GM23338 (cell line): ENCODE results near the gene GHSR. TPM values are rescaled to one million over a fixed set of nuclear protein-coding genes. Genes with fewer than 3 reads are reported as not detected.
"Not testable (repeated sequence)": the region's sequence is repeated elsewhere in the genome, so short reads cannot be mapped to it uniquely, and the experiment has no call there.

ENCODE experiments used
- ATAC-seq: fragments of 200-7000 bp; cut with Tn5 transposase; 3 replicates; pipeline ENCODE4 v1.9.1; 2020
- DNase-seq: peaks from one replicate; pipeline ENCODE4 v3.0.0-alpha.2; 2015; ENCODE audit warnings: low spot score
- H2AFZ ChIP-seq: fragments of 200-600 bp; sonication (generic); 2 replicates; pipeline ENCODE4 v1.8.0; 2016; ENCODE audit warnings: antibody characterized with exemption, mild to moderate bottlenecking, moderate library complexity
- H3F3A ChIP-seq: fragments of 200-600 bp; sonication (generic); replicated peaks from 2 replicates; pipeline ENCODE4 v1.8.0; 2017; ENCODE audit warnings: antibody characterized with exemption, mixed run types, low read depth
- H3K27ac ChIP-seq: fragments of 200-600 bp; sonication (generic); 2 replicates; pipeline ENCODE4 v1.6.1; 2016; ENCODE audit warnings: low read depth
- H3K27me3 ChIP-seq: fragments of 200-600 bp; sonication (generic); 2 replicates; pipeline ENCODE4 v1.8.0; 2016; ENCODE audit warnings: mild to moderate bottlenecking, mixed run types, moderate library complexity; ENCODE audit not compliant: insufficient read depth
- H3K36me3 ChIP-seq: fragments of 200-600 bp; sonication (generic); 2 replicates; pipeline ENCODE4 v1.8.0; 2016; ENCODE audit warnings: mild to moderate bottlenecking; ENCODE audit not compliant: insufficient read depth
- H3K4me1 ChIP-seq: fragments of 200-600 bp; sonication (generic); 2 replicates; pipeline ENCODE4 v1.8.0; 2016; ENCODE audit warnings: mild to moderate bottlenecking, moderate library complexity; ENCODE audit not compliant: insufficient read depth
- H3K4me2 ChIP-seq: fragments of 200-600 bp; sonication (generic); 2 replicates; pipeline ENCODE4 v1.7.1; 2017; ENCODE audit warnings: mixed run types
- H3K4me3 ChIP-seq: fragments of 200-600 bp; sonication (generic); 2 replicates; pipeline ENCODE4 v1.6.1; 2016; ENCODE audit warnings: mixed run types
- H3K79me2 ChIP-seq: fragments of 200-600 bp; sonication (generic); replicated peaks from 2 replicates; pipeline ENCODE4 v1.8.0; 2017; ENCODE audit warnings: mild to moderate bottlenecking; ENCODE audit not compliant: insufficient read depth
- H3K9me2 ChIP-seq: fragments of 200-600 bp; sonication (generic); 2 replicates; pipeline ENCODE4 v1.8.0; 2017; ENCODE audit not compliant: insufficient read depth
- H4K20me1 ChIP-seq: fragments of 200-600 bp; sonication (generic); replicated peaks from 2 replicates; pipeline ENCODE4 v1.8.0; 2017; ENCODE audit warnings: mild to moderate bottlenecking; ENCODE audit not compliant: insufficient read depth
- H3K27ac Mint-ChIP-seq: 2 replicates; pipeline ENCODE4 v1.8.0; 2020; ENCODE audit warnings: inconsistent platforms, mild to moderate bottlenecking, moderate library complexity, mixed read lengths
- H3K27me3 Mint-ChIP-seq: 3 replicates; pipeline ENCODE4 v1.8.0; 2022; ENCODE audit warnings: low read depth, mild to moderate bottlenecking, moderate library complexity, mixed read lengths, inconsistent platforms; ENCODE audit not compliant: insufficient read depth, poor library complexity
- H3K36me3 Mint-ChIP-seq: 3 replicates; pipeline ENCODE4 v1.8.0; 2021; ENCODE audit warnings: low read depth, mild to moderate bottlenecking, inconsistent platforms, moderate library complexity, mixed read lengths
- H3K4me1 Mint-ChIP-seq: 3 replicates; pipeline ENCODE4 v1.8.0; 2020; ENCODE audit warnings: mild to moderate bottlenecking, inconsistent platforms, mixed read lengths
- H3K4me3 Mint-ChIP-seq: 3 replicates; pipeline ENCODE4 v1.8.0; 2021; ENCODE audit warnings: moderate library complexity, mild to moderate bottlenecking, inconsistent platforms, mixed read lengths
- H3K9me3 Mint-ChIP-seq: 3 replicates; pipeline ENCODE4 v1.8.0; 2020; ENCODE audit warnings: moderate library complexity, mild to moderate bottlenecking, inconsistent platforms, mixed read lengths
- CREB1 ChIP-seq: fragments of 250-450 bp; sonication (Bioruptor Pico); IDR thresholded peaks from 2 replicates; pipeline ENCODE4 v1.5.0; 2020; ENCODE audit warnings: low read depth, mild to moderate bottlenecking, moderate library complexity
- CTCF ChIP-seq, 2 experiments: fragments of 200-600 bp in 1 of 2; sonication (generic) in 1 of 2; conservative IDR thresholded peaks; 2 replicates each; pipeline versions ENCODE4 v1.5.1 to v1.6.1; 2016 to 2017; ENCODE audit warnings: antibody characterized with exemption in 2 of 2, low read depth in 2 of 2, mild to moderate bottlenecking in 2 of 2, moderate library complexity in 1 of 2
- NANOG ChIP-seq: IDR thresholded peaks from 2 replicates; pipeline ENCODE4 v1.6.1; 2016; ENCODE audit warnings: antibody characterized with exemption, borderline replicate concordance
- POLR2AphosphoS5 ChIP-seq: IDR thresholded peaks from 2 replicates; pipeline ENCODE4 v1.6.1; 2016; ENCODE audit warnings: antibody characterized with exemption, low read depth
- STAT1 ChIP-seq: IDR thresholded peaks from one replicate; pipeline ENCODE4 v1.6.1; 2016; ENCODE audit warnings: antibody characterized with exemption; ENCODE audit not compliant: unreplicated experiment
- ZNF462 ChIP-seq: fragments of 250-450 bp; sonication (Bioruptor Pico); IDR thresholded peaks from 2 replicates; pipeline ENCODE4 v1.5.0; 2020; ENCODE audit warnings: mild to moderate bottlenecking, moderate library complexity
- polyA plus RNA-seq: library from polyadenylated mRNA; unstranded; fragments of >200 nt; fragmentation: Nextera tagmentation; extraction: Ambion mirVana; gene quantifications from 2 replicates; pipeline ENCODE4 v1.2.1, GENCODE V29; 2016
- total RNA-seq: library from RNA; depleted of rRNA; stranded (reverse); fragments of >200 nt; shearing (Covaris generic); gene quantifications from 2 replicates; pipeline ENCODE4 v1.2.3, GENCODE V29; 2014
- TF ChIP-seq, protein P1 (sequence below): IDR thresholded peaks from one replicate; pipeline ENCODE4 v1.6.1; 2018; ENCODE audit warnings: antibody characterized with exemption; ENCODE audit not compliant: unreplicated experiment
- TF ChIP-seq, protein P2 (sequence below): IDR thresholded peaks from 2 replicates; pipeline ENCODE4 v1.6.1; 2016; ENCODE audit warnings: antibody characterized with exemption

GHSR gene
- total and polyA plus RNA-seq, 2 experiments from 2014 or later, result not detected

DNA sequence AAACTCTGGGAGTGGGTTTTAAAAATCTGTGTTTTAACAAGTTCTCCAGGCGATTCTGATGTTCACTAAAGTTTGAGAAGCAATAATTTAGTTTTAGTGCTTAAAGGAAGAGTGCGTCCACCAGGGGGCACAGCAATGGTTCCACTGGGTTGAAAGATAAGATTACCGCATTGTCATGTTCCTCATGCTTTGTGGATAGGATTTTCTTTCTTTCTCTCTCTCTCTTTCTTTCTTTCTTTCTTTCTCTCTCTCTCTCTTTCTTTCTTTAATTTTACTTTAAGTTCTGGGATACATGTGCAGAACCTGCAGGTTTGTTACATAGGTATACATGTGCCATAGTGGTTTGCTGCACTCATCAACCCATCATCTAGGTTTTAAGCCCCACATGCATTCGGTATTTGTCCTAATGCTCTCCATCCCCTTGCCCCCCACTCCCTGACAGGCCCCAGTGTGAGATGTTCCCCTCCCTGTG lies 42.0 kb upstream of the GHSR start:
- not testable (repeated sequence) for H3K27ac ChIP-seq, H3K9me3 Mint-ChIP-seq, H3K27me3 Mint-ChIP-seq, H3K4me1 ChIP-seq, H3K36me3 ChIP-seq, H3K4me3 ChIP-seq, H4K20me1 ChIP-seq, H3F3A ChIP-seq, H3K36me3 Mint-ChIP-seq, H3K27me3 ChIP-seq, H3K27ac Mint-ChIP-seq, H3K4me3 Mint-ChIP-seq, H2AFZ ChIP-seq, H3K79me2 ChIP-seq, H3K4me1 Mint-ChIP-seq, H3K4me2 ChIP-seq, H3K9me2 ChIP-seq
- TF ChIP-seq CTCF (conservative IDR thresholded peaks at IDR 0.05; ENCODE audit: low read depth in 2 of 2), result peak; percentile 83 to 89
- peak; percentile 50; the same call in 2 of the 3 replicates for ATAC-seq
- DNase-seq, result peak; percentile 89

GRCh38 chr3:172478116-172478515 lies 29.9 kb upstream of the GHSR start:
- Histone ChIP-seq H3K4me1 (no peaks in the 10 kb centered on the region), H4K20me1 (no peaks in the 10 kb centered on the region), H3K4me3 (no peak overlapping the region), H3K9me2 (no peaks in the 10 kb centered on the region), H3K36me3 (no peaks in the 10 kb centered on the region), H3K27me3 (no peaks in the 10 kb centered on the region), H3K27ac (no peak overlapping the region), H2AFZ (no peak overlapping the region), H3K4me2 (no peak overlapping the region), H3F3A (no peaks in the 10 kb centered on the region), H3K79me2 (no peaks in the 10 kb centered on the region)
- no peak overlapping the region for H3K27ac Mint-ChIP-seq
- peaks cover 12% of the 10 kb centered on the region; the same call in 2 of the 3 replicates for H3K4me1 Mint-ChIP-seq
- H3K27me3 Mint-ChIP-seq, result no peaks in the 10 kb centered on the region
- H3K9me3 Mint-ChIP-seq, result no peaks in the 10 kb centered on the region
- no peak for DNase-seq
- ATAC-seq, result no peak
- H3K4me3 Mint-ChIP-seq, result no peak overlapping the region
- H3K36me3 Mint-ChIP-seq, result no peaks in the 10 kb centered on the region
- TF ChIP-seq, protein P1, sequence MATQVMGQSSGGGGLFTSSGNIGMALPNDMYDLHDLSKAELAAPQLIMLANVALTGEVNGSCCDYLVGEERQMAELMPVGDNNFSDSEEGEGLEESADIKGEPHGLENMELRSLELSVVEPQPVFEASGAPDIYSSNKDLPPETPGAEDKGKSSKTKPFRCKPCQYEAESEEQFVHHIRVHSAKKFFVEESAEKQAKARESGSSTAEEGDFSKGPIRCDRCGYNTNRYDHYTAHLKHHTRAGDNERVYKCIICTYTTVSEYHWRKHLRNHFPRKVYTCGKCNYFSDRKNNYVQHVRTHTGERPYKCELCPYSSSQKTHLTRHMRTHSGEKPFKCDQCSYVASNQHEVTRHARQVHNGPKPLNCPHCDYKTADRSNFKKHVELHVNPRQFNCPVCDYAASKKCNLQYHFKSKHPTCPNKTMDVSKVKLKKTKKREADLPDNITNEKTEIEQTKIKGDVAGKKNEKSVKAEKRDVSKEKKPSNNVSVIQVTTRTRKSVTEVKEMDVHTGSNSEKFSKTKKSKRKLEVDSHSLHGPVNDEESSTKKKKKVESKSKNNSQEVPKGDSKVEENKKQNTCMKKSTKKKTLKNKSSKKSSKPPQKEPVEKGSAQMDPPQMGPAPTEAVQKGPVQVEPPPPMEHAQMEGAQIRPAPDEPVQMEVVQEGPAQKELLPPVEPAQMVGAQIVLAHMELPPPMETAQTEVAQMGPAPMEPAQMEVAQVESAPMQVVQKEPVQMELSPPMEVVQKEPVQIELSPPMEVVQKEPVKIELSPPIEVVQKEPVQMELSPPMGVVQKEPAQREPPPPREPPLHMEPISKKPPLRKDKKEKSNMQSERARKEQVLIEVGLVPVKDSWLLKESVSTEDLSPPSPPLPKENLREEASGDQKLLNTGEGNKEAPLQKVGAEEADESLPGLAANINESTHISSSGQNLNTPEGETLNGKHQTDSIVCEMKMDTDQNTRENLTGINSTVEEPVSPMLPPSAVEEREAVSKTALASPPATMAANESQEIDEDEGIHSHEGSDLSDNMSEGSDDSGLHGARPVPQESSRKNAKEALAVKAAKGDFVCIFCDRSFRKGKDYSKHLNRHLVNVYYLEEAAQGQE, result no peak
- no peak for TF ChIP-seq POLR2AphosphoS5
- no peak for TF ChIP-seq CREB1 (CRISPR knock-in tag)
- TF ChIP-seq ZNF462 (CRISPR knock-in tag), result no peak
- TF ChIP-seq, protein P2, sequence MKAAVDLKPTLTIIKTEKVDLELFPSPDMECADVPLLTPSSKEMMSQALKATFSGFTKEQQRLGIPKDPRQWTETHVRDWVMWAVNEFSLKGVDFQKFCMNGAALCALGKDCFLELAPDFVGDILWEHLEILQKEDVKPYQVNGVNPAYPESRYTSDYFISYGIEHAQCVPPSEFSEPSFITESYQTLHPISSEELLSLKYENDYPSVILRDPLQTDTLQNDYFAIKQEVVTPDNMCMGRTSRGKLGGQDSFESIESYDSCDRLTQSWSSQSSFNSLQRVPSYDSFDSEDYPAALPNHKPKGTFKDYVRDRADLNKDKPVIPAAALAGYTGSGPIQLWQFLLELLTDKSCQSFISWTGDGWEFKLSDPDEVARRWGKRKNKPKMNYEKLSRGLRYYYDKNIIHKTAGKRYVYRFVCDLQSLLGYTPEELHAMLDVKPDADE, result no peak
- no peak for TF ChIP-seq NANOG
- TF ChIP-seq STAT1, result no peak
